GM21717 (cell line): Measurements from ENCODE around the gene UBE2R2.
"Not testable (repeated sequence)": the region's sequence is repeated elsewhere in the genome, so short reads cannot be mapped to it uniquely, and the experiment has no call there.

Experiments used
- ATAC-seq: cut with Tn5 transposase; IDR thresholded peaks from one replicate; pipeline ENCODE4 v1.9.1; 2021; ENCODE audit warnings: mild to moderate bottlenecking, moderate library complexity; ENCODE audit not compliant: unreplicated experiment

Gene UBE2R2

GRCh38 chr9:33837138-33837537, 20.2 kb downstream of the UBE2R2 start:
- no peak for ATAC-seq

GRCh38 chr9:33840381-33840780, 23.4 kb downstream of the UBE2R2 start:
- no peak for ATAC-seq

DNA sequence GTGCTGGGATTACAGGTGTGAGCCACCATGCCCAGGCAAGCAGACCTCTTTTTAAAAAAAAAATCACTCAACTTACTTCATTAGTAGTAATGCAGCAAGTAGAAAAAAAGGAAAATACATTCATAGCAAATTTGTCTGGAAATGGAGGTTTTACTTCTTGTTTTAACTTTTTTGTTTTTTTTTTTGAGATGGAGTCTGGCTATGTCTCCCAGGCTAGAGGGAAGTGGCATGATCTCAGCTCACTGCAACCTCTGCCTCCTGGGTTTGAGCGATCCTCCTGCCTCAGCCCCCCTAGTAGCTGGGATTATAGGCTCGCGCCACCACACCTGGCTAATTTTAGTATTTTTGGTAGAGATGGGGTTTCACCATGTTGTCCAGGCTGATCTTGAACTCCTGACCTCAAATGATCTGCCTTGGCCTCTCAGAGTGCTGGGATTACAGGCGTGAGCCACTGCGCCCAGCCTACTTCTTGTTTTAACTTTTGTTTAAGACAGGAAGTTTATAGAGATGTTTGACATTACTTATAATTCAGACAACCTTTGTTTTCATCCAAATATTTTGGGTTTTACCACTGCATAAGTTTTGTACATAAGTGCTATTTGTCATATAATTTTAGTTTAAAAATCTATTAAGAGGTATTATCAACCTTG, 26.5 kb downstream of the UBE2R2 start:
- no peak for ATAC-seq

GRCh38 chr9:33846231-33846630, 29.3 kb downstream of the UBE2R2 start:
- no peak for ATAC-seq

- not testable (repeated sequence) for ATAC-seq
These were observed 30.9 kb downstream of the UBE2R2 start for GRCh38 chr9:33847894-33848205.

- ATAC-seq: no peak
These were observed 33.3 kb downstream of the UBE2R2 start for GRCh38 chr9:33850267-33850629.

GRCh38 chr9:33850677-33851076, 33.7 kb downstream of the UBE2R2 start:
- no peak for ATAC-seq

- no peak for ATAC-seq
These were observed 34.3 kb downstream of the UBE2R2 start for GRCh38 chr9:33851301-33851700.

- no peak for ATAC-seq
These were observed 35.4 kb downstream of the UBE2R2 start for GRCh38 chr9:33852216-33852826.

- ATAC-seq: no peak
These were observed 39.3 kb downstream of the UBE2R2 start for GRCh38 chr9:33856247-33856646.

GRCh38 chr9:33858423-33858822, 41.5 kb downstream of the UBE2R2 start:
- no peak for ATAC-seq

- ATAC-seq: no peak
These were observed 43.4 kb downstream of the UBE2R2 start for GRCh38 chr9:33860200-33860871.

DNA sequence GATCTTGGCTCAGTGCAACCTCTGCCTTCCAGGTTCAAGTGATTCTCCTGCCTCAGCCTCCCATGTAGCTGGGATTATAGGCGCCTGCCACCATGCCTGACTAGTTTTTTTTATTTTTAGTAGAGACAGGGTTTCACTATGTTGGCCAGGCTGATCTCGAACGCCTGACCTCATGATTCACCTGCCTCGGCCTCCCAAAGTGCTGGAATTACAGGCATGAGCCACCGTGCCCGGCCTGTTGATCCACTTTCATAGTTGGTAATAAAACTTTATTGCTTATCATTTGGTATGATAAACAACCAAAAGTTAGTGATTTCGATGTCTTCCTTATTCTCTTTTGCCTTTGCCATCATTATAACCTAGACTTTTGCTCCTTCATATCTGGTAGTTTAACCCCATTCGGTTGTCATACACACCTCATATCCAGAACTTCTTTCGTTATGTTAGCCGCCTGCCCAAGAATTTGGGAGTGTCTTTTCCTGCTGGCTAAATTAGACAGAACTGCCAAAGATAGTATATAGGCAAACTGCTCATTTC, 45.0 kb downstream of the UBE2R2 start:
- ATAC-seq: no peak

- ATAC-seq: not testable (repeated sequence)
These were observed 46.1 kb downstream of the UBE2R2 start for GRCh38 chr9:33863027-33863426.

DNA sequence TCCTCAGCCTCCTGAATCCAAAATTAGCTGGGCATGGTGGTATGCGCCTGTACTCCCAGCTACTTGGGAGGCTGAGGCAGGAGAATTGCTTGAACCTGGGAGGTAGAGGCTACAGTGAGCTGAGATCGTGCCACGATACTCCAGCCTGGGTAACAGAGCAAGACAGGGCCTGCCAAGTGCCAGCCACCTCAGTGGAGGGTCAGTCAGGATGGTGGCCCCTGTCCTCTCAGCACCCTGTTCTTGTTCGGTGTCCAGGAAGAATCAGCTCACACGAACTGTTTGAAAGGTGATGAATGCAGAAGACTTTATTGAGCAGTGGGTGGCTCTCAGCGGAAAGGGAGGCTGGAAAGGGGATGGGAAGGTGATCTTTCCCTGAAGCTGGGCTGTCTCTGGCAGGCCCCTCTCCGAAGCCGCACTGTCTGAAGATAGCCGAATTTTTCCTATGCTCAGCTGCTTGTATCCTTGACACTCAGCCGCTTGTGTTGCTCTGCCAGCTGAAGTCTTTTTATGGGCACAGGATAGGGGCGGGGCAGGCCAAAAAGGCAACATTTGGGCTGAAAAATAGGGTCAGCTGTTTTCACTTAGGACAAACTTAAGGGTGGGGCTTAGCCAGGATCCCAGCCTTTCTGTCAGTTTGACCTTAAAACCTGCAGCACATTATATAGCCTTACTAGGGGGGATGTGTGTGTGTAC, 50.9 kb downstream of the UBE2R2 start:
- ATAC-seq: no peak

DNA sequence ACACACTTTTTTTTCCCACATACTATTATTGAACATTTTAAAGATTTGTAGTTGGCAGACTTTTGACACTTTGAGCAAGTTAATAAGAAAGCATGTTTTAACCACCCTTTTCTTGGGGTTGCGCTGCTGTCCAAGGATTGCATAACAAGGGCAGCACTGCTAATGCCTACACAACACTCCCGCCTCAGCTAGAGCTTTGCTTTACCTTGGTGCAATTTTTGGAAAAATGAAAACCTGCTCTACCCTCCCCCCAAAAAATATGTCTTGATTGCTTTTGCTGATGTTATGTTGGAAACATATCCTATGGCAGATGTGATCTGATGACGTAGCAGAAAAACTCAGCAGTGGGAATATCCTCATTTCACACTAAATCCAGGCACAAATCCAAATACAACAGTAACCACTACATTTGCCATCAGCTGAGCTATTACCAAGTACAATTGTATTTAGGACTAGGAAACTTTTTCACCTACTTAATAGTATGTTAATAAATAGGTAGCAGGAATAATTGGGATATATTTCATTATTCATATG, 51.5 kb downstream of the UBE2R2 start:
- no peak for ATAC-seq

DNA sequence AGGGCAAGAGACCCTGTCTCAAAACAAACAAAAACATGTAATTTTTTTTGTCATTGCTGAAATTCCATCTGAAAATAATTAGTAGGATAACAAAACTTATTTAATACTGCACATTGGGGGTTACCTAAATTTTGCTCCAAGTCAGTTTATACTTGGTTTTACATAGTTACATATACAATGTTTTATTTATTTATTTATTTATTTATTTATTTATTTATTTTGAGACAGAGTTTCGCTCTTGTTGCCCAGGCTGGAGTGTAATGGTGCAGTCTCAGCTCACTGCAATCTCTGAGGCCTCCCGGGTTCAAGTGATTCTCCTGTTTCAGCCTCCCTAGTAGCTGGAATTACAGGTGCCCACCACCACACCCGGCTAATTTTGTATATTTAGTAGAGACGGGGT, 52.3 kb downstream of the UBE2R2 start:
- not testable (repeated sequence) for ATAC-seq

DNA sequence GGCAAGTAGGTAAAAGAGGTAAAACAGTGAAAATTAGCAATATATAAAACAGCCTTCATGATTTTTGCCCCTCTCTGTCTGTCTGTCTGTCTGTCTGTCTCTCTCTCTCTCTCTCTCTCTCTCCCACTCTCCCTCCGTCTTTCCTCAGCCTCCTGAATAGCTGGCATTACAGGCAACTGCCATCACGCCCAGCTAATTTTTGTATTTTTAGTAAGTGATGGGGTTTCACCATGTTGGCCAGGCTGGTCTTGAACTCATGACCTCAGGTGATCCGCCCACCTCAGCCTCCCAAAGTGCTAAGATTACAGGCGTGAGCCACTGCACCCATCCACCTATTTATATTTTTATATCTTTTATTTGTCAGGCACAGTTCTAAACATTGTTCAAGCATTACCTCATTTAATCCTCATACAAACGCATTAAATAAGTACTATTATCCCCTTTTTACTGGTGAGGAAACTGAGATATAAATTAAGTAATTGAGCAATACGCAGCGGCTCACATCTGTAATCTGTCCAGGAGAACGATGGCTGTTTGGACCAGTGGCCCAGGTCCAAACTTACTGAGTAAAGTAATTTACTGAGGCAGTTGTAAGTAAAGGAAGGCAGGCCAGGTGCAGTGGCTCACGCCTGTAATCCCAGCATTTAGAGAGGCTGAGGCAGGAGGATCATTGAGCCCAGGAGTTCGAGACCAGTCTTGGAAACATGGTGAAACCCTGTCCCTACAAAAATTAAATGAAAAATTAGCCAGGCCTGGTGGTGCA, 60.9 kb downstream of the UBE2R2 start:
- ATAC-seq: no peak

- no peak for ATAC-seq
These were observed 61.9 kb downstream of the UBE2R2 start for GRCh38 chr9:33878691-33879366.
